ENCODE results near the gene NDUFB11. TPM values are rescaled to one million over a fixed set of nuclear protein-coding genes. Genes with fewer than 3 reads are reported as not detected.

Gene NDUFB11
- total RNA-seq, 2 experiments from 2014 or later = 78.1 to 139 TPM

- intact Hi-C loops (cut with micrococcal nuclease; ENCODE audit: unreplicated experiment) = no loop called here
- Histone ChIP-seq H3K4me2 (ENCODE audit: low read length) (no peak overlapping the region), H4K20me1 (ENCODE audit: insufficient read depth, low read length) (no peaks in the 10 kb centered on the region), H3K79me2 (ENCODE audit: insufficient read depth, low read depth, low read length) (peaks cover 7% of the 10 kb centered on the region; the same call in 1 of the 2 replicates), H3K27ac (ENCODE audit: low read depth, low read length, poor library complexity, severe bottlenecking) (no peak overlapping the region), H3K9me2 (ENCODE audit: insufficient read depth, low read length) (no peaks in the 10 kb centered on the region), H3K4me1 (ENCODE audit: insufficient read depth, low read length, poor library complexity, severe bottlenecking) (peaks cover 6% of the 10 kb centered on the region), H2AFZ (ENCODE audit: low read length) (no peak overlapping the region), H3K4me3 (ENCODE audit: low read depth, low read length, poor library complexity, severe bottlenecking) (no peak overlapping the region), H3K9me3 (ENCODE audit: low read length) (no peaks in the 10 kb centered on the region), H3K36me3 (ENCODE audit: insufficient read depth, low read length) (peaks cover 26% of the 10 kb centered on the region)
- ChIA-PET CTCF (ENCODE audit: unreplicated experiment) (no interaction called here), POLR2A (no interaction called here)
- BruUV-seq (replicated peaks) = no TSS peak
- no peak for DNase-seq (ENCODE audit: low spot score)
- TF ChIP-seq CTCF (conservative IDR thresholded peaks at IDR 0.05; ENCODE audit: low read length) = no peak
- no peak for TF ChIP-seq EZH2phosphoT487 (IDR thresholded peaks at IDR 0.05; ENCODE audit: borderline replicate concordance, low read depth, low read length)
Measured at GRCh38 chrX:47187106-47187677, 42.7 kb upstream of the NDUFB11 start.

- H2AFZ ChIP-seq (ENCODE audit: low read length) = no peak overlapping the region
- peaks cover 36% of the 10 kb centered on the region for H3K36me3 ChIP-seq (ENCODE audit: insufficient read depth, low read length)
- BruUV-seq (replicated peaks) = TSS peak; percentile 73
- H3K4me1 ChIP-seq (ENCODE audit: insufficient read depth, low read length, poor library complexity, severe bottlenecking) = peaks cover 6% of the 10 kb centered on the region
- DNase-seq (ENCODE audit: low spot score) = no peak
- H3K79me2 ChIP-seq (ENCODE audit: insufficient read depth, low read depth, low read length) = no peaks in the 10 kb centered on the region
- H3K9me2 ChIP-seq (ENCODE audit: insufficient read depth, low read length) = no peaks in the 10 kb centered on the region
- ChIA-PET CTCF (ENCODE audit: unreplicated experiment) (no interaction called here), POLR2A (no interaction called here)
- TF ChIP-seq EZH2phosphoT487 (IDR thresholded peaks at IDR 0.05; ENCODE audit: borderline replicate concordance, low read depth, low read length) (no peak), CTCF (conservative IDR thresholded peaks at IDR 0.05; ENCODE audit: low read length) (no peak)
- H3K4me3 ChIP-seq (ENCODE audit: low read depth, low read length, poor library complexity, severe bottlenecking) = no peak overlapping the region
- no peaks in the 10 kb centered on the region for H3K9me3 ChIP-seq (ENCODE audit: low read length)
- intact Hi-C loops (cut with micrococcal nuclease; ENCODE audit: unreplicated experiment) = no loop called here
- H3K27ac ChIP-seq (ENCODE audit: low read depth, low read length, poor library complexity, severe bottlenecking) = no peak overlapping the region
- H3K4me2 ChIP-seq (ENCODE audit: low read length) = no peak overlapping the region
- H4K20me1 ChIP-seq (ENCODE audit: insufficient read depth, low read length) = no peaks in the 10 kb centered on the region
Measured at GRCh38 chrX:47186096-47186740, 41.7 kb upstream of the NDUFB11 start.

- H3K79me2 ChIP-seq (ENCODE audit: insufficient read depth, low read depth, low read length) = no peaks in the 10 kb centered on the region
- H3K36me3 ChIP-seq (ENCODE audit: insufficient read depth, low read length) = peaks cover 37% of the 10 kb centered on the region
- peaks cover 4% of the 10 kb centered on the region for H3K4me1 ChIP-seq (ENCODE audit: insufficient read depth, low read length, poor library complexity, severe bottlenecking)
- no TSS peak for BruUV-seq (replicated peaks)
- no peak for DNase-seq (ENCODE audit: low spot score)
- H3K9me2 ChIP-seq (ENCODE audit: insufficient read depth, low read length) = no peaks in the 10 kb centered on the region
- H3K9me3 ChIP-seq (ENCODE audit: low read length) = no peaks in the 10 kb centered on the region
- no peak overlapping the region for H2AFZ ChIP-seq (ENCODE audit: low read length)
- TF ChIP-seq CTCF (conservative IDR thresholded peaks at IDR 0.05; ENCODE audit: low read length) = no peak
- no peak for TF ChIP-seq EZH2phosphoT487 (IDR thresholded peaks at IDR 0.05; ENCODE audit: borderline replicate concordance, low read depth, low read length)
- POLR2A ChIA-PET = no interaction called here
- no peak overlapping the region for H3K27ac ChIP-seq (ENCODE audit: low read depth, low read length, poor library complexity, severe bottlenecking)
- H4K20me1 ChIP-seq (ENCODE audit: insufficient read depth, low read length) = no peaks in the 10 kb centered on the region
- intact Hi-C loops (cut with micrococcal nuclease; ENCODE audit: unreplicated experiment) = no loop called here
- no peak overlapping the region for H3K4me3 ChIP-seq (ENCODE audit: low read depth, low read length, poor library complexity, severe bottlenecking)
- H3K4me2 ChIP-seq (ENCODE audit: low read length) = no peak overlapping the region
- CTCF ChIA-PET (ENCODE audit: unreplicated experiment) = no interaction called here
Measured at GRCh38 chrX:47185241-47185640, 40.7 kb upstream of the NDUFB11 start.

All from OCI-LY7 (cell line).